ENCODE data around the gene MLLT6. TPM values are rescaled to one million over a fixed set of nuclear protein-coding genes. Genes with fewer than 3 reads are reported as not detected.

The MLLT6 gene
- total and polyA plus RNA-seq, 2 of the 4 experiments (the other 2 are of a cell fraction): 7.2 to 21.2 TPM

DNA sequence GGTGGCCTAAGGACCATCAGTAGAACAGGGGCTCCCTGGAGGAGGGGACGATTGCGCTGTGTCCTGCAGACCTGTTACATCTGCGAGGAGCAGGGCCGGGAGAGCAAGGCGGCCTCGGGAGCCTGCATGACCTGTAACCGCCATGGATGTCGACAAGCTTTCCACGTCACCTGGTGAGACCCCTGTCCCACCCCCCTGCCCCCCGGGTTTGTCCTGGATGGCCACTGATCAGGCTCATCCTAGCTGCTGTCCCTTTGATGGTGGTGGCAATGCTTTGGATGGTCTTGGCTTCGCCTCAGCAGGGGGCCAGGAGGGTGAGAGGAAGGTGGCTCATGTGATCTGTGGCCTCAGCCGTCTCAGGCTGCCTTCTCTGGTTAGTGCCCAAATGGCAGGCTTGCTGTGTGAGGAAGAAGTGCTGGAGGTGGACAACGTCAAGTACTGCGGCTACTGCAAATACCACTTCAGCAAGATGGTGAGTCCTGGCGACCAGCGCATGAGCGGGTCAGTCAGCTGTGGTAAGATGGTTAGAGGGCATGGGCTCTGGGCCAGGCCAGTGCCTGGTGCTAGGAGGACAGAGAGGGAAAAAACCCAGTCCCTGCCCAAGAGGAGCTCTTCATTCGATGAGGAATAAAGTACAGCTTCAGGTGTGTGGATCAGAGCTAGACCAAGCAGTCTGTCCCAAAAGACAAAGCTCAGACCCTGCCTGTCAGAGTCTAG is 4.2 kb downstream of the MLLT6 start:
- intact Hi-C loops (cut with micrococcal nuclease) (no loop called here), dilution Hi-C loops (cut with HindIII; ENCODE audit: low sequenced_read_pairs, unreplicated experiment) (no loop called here), in situ Hi-C loops (cut with MboI; ENCODE audit: low sequenced_read_pairs) (no loop called here)
- ChIA-PET POLR2A (ENCODE audit: unreplicated experiment) (interaction anchor here (0.6 kb wide), 1 partner anchor 300 kb away, joined by 3 read pairs; no protein-coding TSS in a partner anchor), CTCF (interaction anchor here (0.6 kb wide), 1 partner anchor 21 kb away, joined by 4 read pairs; no protein-coding TSS in a partner anchor)
- Histone ChIP-seq H3K18ac (ENCODE audit: low read depth, low read length) (no peak overlapping the region), H4K5ac (ENCODE audit: low read depth, low read length) (no peak overlapping the region), H2BK120ac (ENCODE audit: low read depth, low read length) (no peak overlapping the region), H2AK9ac (replicated peaks; ENCODE audit: low read depth, low read length, poor library complexity) (no peak overlapping the region), H3K79me1 (ENCODE audit: low read depth in 1 of 2, low read length in 2 of 2) (peaks cover 20 to 52% of the 10 kb centered on the region in 2 experiments; a peak in 3 of 4 replicates), H4K91ac (ENCODE audit: insufficient read depth, low read depth, low read length) (no peak overlapping the region), H3K36me3 (ENCODE audit: control insufficient read depth, insufficient read depth, low read length) (peaks cover 42% of the 10 kb centered on the region), H3K4me2 (ENCODE audit: low read depth, low read length) (no peak overlapping the region), H3K4me1 (ENCODE audit: control insufficient read depth, insufficient read depth, low read length) (peaks cover 6% of the 10 kb centered on the region), H3K27ac (ENCODE audit: insufficient read depth, low read length) (no peak overlapping the region), H3K14ac (replicated peaks; ENCODE audit: low read depth, low read length) (no peak overlapping the region), H3K23ac (ENCODE audit: low read depth, low read length) (no peak overlapping the region), H2BK5ac (ENCODE audit: low read depth, low read length, poor library complexity, severe bottlenecking) (no peak overlapping the region), H2BK20ac (ENCODE audit: low read depth, low read length) (no peak overlapping the region), H4K20me1 (ENCODE audit: insufficient read depth, low read length) (peaks cover 27% of the 10 kb centered on the region; the same call in 1 of the 2 replicates), H3K27me3 (ENCODE audit: control insufficient read depth, insufficient read depth, low read length) (no peaks in the 10 kb centered on the region), H3K9me3 (ENCODE audit: control insufficient read depth, insufficient read depth, low read length) (no peaks in the 10 kb centered on the region), H4K8ac (ENCODE audit: low read depth in 2 of 2, low read length in 2 of 2) (no peak overlapping the region), H3K4me3 (ENCODE audit: insufficient read depth, low read depth, low read length) (no peak overlapping the region), H2AFZ (replicated peaks; ENCODE audit: low read length, poor library complexity) (no peak overlapping the region), H2BK15ac (ENCODE audit: low read depth, low read length) (no peak overlapping the region), H3K56ac (ENCODE audit: extremely low read depth, insufficient read depth, low read length) (no peak overlapping the region), H2AK5ac (ENCODE audit: low read depth, low read length) (no peak overlapping the region), H3K9me1 (ENCODE audit: insufficient read depth, low read length) (peaks cover 5% of the 10 kb centered on the region; the same call in 1 of the 2 replicates), H3K9ac (ENCODE audit: low read depth, low read length) (no peak overlapping the region), H3K4ac (ENCODE audit: low read depth, low read length) (no peak overlapping the region)
- no peak for ATAC-seq (ENCODE audit: low read depth)
- 94% methylated on average over 7 of the region's 18 CpGs; no CpG with 5 or more reads in 1 of the 2 experiments for WGBS, 2 experiments (ENCODE audit: extremely low coverage in 2 of 2, insufficient read length in 1 of 2)
- no peak for DNase-seq
- no TSS peak for BruUV-seq (replicated peaks)
- TF ChIP-seq POLR2A (IDR thresholded peaks at IDR 0.05; ENCODE audit: low read depth, low read length) (no peak), SMC3 (IDR thresholded peaks at IDR 0.05; ENCODE audit: low read depth, low read length) (no peak), RFX5 (IDR thresholded peaks at IDR 0.05; ENCODE audit: low read depth, low read length) (no peak), CEBPB (IDR thresholded peaks at IDR 0.05; ENCODE audit: low read depth, low read length) (no peak), BHLHE40 (IDR thresholded peaks at IDR 0.05; ENCODE audit: low read depth, low read length) (no peak), NFE2L2 (IDR thresholded peaks at IDR 0.05; ENCODE audit: low read depth, low read length) (no peak), MAFK (IDR thresholded peaks at IDR 0.05; ENCODE audit: low read depth, low read length) (no peak), RCOR1 (IDR thresholded peaks at IDR 0.05; ENCODE audit: insufficient replicate concordance, low read length) (no peak)
- TF ChIP-seq, protein P1, sequence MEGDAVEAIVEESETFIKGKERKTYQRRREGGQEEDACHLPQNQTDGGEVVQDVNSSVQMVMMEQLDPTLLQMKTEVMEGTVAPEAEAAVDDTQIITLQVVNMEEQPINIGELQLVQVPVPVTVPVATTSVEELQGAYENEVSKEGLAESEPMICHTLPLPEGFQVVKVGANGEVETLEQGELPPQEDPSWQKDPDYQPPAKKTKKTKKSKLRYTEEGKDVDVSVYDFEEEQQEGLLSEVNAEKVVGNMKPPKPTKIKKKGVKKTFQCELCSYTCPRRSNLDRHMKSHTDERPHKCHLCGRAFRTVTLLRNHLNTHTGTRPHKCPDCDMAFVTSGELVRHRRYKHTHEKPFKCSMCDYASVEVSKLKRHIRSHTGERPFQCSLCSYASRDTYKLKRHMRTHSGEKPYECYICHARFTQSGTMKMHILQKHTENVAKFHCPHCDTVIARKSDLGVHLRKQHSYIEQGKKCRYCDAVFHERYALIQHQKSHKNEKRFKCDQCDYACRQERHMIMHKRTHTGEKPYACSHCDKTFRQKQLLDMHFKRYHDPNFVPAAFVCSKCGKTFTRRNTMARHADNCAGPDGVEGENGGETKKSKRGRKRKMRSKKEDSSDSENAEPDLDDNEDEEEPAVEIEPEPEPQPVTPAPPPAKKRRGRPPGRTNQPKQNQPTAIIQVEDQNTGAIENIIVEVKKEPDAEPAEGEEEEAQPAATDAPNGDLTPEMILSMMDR (conservative IDR thresholded peaks at IDR 0.05; ENCODE audit: low read depth, low read length): no peak
- TF ChIP-seq, protein P2, sequence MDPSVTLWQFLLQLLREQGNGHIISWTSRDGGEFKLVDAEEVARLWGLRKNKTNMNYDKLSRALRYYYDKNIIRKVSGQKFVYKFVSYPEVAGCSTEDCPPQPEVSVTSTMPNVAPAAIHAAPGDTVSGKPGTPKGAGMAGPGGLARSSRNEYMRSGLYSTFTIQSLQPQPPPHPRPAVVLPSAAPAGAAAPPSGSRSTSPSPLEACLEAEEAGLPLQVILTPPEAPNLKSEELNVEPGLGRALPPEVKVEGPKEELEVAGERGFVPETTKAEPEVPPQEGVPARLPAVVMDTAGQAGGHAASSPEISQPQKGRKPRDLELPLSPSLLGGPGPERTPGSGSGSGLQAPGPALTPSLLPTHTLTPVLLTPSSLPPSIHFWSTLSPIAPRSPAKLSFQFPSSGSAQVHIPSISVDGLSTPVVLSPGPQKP (IDR thresholded peaks at IDR 0.05; ENCODE audit: borderline replicate concordance, low read depth, low read length): no peak
